Measurements from ENCODE around the gene RPL26.
"Not testable (repeated sequence)": the region's sequence is repeated elsewhere in the genome, so short reads cannot be mapped to it uniquely, and the experiment has no call there.

Gene RPL26

GRCh38 chr17:8383143-8383822, at the start of gene RPL26:
RPL26 (minus strand) TSS chr17:8383193; CDS start chr17:8382310, 883 bp downstream.
- DNase-seq: peak; percentile 96

GRCh38 chr17:8430966-8431365, 48.0 kb upstream of the RPL26 start:
- DNase-seq: no peak

- DNase-seq: no peak
Observed at GRCh38 chr17:8426802-8427201, 43.8 kb upstream of the RPL26 start.

GRCh38 chr17:8426094-8426720, 43.2 kb upstream of the RPL26 start:
- DNase-seq: no peak

GRCh38 chr17:8421571-8421970, 38.6 kb upstream of the RPL26 start:
- DNase-seq: no peak

- peak; percentile 13 for DNase-seq
Observed at GRCh38 chr17:8420041-8420934, 37.3 kb upstream of the RPL26 start.

DNA sequence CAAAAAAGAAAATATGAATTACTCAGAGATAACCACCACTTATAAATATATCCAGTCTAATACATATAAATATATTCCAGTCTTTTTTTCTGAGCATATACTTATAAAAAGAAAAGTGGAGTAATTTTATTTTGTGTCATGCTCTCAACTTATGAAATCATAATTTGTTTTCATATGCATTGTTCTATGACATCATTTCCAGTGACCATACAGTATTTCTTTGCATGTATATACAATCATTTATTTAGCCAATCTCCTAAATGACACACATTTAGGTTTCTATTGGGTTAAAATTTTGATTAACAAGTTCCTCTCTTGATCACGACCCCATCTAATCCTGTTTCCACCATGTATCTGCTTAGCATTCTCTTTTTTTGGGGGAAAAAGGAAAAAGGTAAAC, 36.3 kb upstream of the RPL26 start:
- no peak for DNase-seq

GRCh38 chr17:8418471-8418870, 35.5 kb upstream of the RPL26 start:
- no peak for DNase-seq

DNA sequence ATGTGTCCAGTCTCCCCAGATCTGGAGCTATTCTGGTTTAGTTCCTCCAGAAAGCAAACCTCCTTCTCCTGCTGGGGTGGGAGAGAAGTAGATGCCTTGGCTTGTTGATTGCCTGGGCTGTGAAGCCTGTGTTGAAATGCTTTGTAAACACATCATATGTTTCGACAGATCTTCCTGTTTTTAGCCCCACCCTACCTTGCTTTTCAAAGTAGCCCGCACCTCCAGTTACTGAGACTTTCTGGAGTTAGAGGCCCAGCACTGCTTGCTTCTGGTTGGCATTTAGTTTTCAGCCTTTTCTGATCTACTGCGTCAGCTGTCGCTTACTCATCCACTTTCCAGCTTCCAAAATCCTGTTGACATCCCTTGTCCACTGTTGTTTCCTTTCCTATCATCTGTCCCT, 34.8 kb upstream of the RPL26 start:
- peak; percentile 50 for DNase-seq

DNA sequence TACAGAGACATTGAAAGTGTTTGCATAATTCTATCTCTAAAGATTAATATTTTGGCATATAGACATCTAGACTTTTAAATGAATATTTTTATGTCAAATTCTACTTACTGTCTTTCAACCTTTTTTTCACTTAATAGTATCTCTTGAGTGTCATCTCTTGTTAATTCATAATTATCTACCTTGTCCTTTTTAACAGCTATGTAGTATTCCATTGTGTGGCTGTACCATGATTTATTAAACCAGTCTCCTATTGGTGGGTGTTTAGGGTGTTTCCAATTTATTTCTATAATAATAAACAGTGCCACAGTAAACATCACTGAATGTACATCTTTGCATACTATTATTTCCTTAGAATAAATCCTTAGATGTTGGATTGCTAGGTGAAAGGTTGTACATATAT, 30.9 kb upstream of the RPL26 start:
- no peak for DNase-seq

DNA sequence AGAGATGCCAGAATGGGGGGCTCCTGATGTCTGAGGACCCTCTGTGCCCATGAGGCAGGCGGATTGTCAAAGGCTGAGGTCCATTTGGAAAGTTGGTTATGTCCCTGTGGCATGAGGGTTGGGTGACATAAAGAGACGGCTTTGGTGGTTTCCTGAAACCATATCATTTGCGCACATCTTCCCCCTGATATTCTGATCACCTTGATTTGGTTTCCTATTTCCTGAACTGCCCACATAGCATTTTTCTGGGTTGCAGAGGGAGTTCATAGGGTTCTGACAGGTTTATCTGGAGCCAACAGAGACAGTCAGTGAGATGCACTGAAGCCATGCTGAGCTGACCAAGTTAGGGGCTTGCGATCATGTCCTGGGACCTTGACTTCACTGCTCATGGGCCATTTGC, 30.3 kb upstream of the RPL26 start:
- no peak for DNase-seq

DNA sequence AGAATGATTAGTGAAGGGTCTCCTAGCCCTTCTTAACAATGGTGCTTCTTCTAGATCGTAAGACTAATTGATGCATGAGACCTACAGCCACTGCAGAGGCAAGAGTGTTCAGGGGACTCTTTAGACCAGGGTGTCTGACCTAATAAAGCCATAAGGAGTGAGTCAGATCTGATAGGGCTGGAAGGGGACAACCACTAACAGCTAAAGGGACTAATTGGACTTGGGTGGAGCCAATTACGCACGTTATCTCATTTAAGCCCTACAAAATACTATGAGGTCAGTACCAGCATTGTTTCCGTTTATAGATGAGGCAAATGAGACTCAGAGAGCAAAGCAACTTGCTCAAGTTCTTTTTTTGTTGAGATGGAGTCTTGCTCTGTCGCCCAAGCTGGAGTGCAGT, 29.1 kb upstream of the RPL26 start:
- no peak for DNase-seq

- DNase-seq: no peak
Observed at GRCh38 chr17:8410883-8411238, 27.9 kb upstream of the RPL26 start.

DNA sequence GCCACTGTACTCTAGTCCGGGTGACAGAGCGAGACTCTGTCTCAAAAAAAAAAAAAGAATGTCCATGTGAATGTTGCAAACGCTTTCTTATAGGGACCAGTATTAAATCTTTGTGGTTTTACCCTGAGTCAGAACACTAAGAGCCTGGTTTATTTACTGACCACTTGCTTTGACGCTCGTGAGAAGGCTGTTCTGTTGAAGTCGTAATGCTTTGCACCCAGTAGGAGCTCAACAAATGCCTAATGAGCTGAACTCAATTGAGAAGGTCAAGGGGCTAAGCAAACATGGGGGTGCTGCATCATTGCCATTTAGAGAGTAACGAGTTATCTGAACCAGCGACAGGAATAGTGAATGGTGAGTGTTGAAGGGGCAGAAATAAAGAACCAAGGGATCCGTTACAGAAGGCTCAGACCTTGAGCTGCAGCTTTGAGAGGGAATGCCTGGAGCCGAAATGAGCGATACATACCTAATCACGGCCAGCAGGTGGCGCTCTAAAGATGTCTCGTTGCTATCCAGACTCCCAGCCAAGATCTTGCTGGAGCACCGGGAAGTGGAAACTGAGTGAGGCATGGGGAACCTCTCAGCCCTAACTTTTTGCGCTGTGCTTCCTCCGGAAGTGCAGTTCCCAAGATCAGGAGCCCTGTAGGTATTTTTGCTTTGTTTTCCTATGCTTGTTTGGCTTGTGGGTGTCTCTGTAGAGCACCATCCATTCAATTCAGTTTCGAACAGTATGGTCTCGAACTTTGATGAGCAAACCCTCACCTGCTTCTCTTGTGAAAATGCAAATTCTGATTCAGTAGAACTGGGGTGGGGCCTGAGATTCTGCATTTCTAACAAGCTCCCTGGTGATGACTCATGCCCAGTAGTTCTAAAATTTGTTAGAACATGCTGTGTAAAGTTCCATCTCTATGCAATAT, 27.2 kb upstream of the RPL26 start:
- DNase-seq: peak; percentile 67

DNA sequence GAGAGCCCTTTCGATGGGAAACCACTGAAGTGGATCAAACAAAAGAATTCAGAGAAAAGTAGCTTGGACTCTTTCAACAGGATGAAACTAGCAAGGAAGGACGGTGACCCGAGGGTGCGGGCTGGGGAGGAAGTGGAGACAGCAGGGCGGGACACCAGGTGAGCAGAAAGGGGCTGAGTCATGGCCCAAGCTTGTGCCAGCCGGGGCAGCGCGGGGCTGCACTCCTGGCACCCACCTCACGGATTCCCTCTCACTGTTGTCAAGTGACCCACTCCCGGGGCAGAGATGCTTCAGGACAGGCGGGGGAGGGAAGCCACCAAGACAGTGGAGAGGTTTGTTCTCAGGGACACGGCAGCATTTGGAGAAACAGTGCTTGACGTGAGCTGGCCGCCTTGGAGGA, 25.4 kb upstream of the RPL26 start:
- no peak for DNase-seq

DNA sequence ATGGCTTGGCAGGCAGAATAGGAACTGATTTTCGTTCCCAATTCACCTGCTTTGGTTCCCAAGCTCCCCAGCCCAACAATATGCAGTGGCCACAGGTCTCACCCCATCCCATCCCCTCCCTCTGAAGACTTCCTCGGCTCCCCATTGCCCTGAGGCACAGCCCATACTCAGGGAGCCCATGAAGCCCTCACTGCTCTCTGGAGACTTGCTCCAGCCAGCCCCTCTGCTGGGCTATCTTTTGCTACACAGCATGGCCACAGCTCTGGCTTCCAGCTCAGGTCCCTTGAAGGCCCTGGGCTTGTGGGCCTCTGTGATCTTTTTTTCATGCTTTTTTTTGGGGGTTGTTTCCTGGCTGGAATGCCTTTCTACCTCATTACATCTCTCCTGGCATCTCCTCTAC, 23.2 kb upstream of the RPL26 start:
- no peak for DNase-seq

DNA sequence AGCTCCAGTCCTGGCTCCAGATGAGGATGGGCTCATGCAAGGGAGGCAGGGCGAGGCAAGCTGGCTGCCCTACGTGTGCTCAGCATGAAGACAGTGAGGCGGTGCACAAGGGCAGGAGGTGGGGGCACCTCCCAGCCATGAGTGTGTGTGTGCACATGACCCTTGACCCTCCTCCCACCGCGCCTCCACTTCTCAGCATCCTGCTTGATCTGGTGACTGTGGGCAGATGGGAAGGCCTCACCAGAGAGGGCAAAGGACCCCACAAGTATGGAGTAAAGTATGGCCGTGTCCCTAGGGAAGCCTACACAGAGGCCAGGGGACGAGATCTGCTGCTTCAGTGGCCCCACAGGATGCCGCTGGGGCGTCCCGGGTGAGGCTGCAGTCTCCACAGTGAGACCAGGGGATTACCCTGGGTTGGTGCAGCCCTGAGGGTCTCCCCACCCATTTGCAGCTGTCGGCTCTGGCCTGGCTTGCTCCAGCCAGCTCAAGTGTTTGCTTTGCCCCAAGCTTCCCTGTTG, 22.6 kb upstream of the RPL26 start:
- no peak for DNase-seq

DNA sequence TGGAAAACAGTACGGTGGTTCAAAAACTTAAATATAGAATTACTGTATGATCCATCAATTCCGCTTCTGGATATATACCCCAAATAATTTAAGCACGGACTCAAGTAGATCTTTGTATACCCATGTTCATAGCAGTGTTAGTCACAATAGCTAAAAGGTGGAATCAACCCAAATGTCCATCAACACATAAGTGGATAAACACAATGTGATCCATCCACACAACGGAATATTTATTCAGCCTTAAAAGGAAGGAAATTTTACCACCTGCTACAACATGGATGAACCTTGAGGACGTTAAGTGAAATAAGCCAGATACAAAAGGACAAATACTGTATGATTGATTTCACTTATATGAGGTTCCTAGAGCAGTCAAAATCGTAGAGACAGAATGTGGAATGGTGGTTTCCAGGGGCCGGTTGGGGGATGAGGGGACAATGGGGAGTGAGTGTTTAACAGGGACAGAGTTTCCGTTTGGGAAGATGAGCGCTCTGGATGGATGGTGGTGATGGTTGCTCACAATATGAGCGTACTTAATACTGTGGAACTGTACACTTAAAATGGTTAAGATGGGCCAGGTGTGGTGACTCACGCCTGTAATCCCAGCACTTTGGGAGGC, 20.0 kb upstream of the RPL26 start:
- no peak for DNase-seq

GRCh38 chr17:8401107-8401506, 18.1 kb upstream of the RPL26 start:
- DNase-seq: no peak

- DNase-seq: no peak
Observed at GRCh38 chr17:8398980-8399379, 16.0 kb upstream of the RPL26 start.

DNA sequence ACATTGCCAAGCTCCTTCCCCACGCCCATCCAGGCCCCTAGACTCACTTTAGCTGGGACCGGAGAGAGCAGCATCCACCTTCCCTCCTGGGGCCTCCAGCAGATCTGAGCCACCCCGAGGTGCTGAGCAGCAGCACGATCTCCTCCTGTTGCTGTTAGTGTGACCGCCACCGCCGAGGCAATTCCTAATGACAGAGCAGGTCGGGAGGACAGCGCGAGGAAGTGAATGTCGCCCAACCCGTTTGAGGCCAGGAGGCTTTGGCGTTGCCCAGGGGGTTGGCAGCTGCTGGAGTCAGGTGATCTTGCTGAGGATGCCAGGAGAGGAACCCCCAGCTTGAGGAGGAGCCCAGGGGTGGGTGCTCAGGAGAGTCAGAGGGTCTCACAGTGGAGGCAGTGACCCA, 14.6 kb upstream of the RPL26 start, which contains the start of gene RNF222:
TSS of gene RNF222 (minus strand) at position 192 of the 400 bp plus-strand sequence. CDS start 4,366 bp downstream, outside the sequence.
- DNase-seq: no peak

GRCh38 chr17:8394497-8394896, 11.5 kb upstream of the RPL26 start:
- DNase-seq: not testable (repeated sequence)

Measured in CD4-positive, alpha-beta T cell treated with Interferon gamma for 1 hour (primary cell).